Ascending aorta (tissue), 2 donors: ENCODE results near the gene OVCA2. TPM values are rescaled to one million over a fixed set of nuclear protein-coding genes. Genes with fewer than 3 reads are reported as not detected.

Experiments
- DNase-seq, 2 donors: peaks; one replicate each; pipeline ENCODE4 v3.0.0-alpha.2; 2019; ENCODE audit warnings: low spot score in 2 of 2
- H3K27ac ChIP-seq, 2 donors: fragments of 200-600 bp; sonication (generic); one replicate each; pipeline ENCODE4 v1.5.1; 2016 to 2017; ENCODE audit warnings: mild to moderate bottlenecking in 1 of 2
- H3K27me3 ChIP-seq: fragments of 200-600 bp; sonication (generic); one replicate; pipeline ENCODE4 v1.5.1; 2017
- H3K36me3 ChIP-seq, 2 donors: fragments of 200-600 bp; sonication (generic); one replicate each; pipeline ENCODE4 v1.5.1; 2016
- H3K4me1 ChIP-seq, 2 donors: fragments of 200-600 bp; sonication (generic); one replicate each; pipeline ENCODE4 v1.5.1; 2016 to 2017; ENCODE audit warnings: mild to moderate bottlenecking in 1 of 2
- H3K4me3 ChIP-seq, 2 donors: fragments of 200-600 bp; sonication (generic); one replicate each; pipeline ENCODE4 v1.5.1; 2016 to 2017; ENCODE audit warnings: mild to moderate bottlenecking in 1 of 2
- H3K9me3 ChIP-seq, 2 donors: fragments of 200-600 bp; sonication (generic); one replicate each; pipeline ENCODE4 v1.5.1; 2016
- intact Hi-C: fragments of 100-400 bp; cut with DNase I; formaldehyde crosslinking; loops from one replicate; pipeline ENCODE4 v1.15.1; 2023
- total RNA-seq: library from RNA; depleted of rRNA; stranded (reverse); fragments of >200 nt; gene quantifications from one replicate; pipeline ENCODE4 v1.1.0, GENCODE V29; 2016
- TF ChIP-seq, protein P1 (sequence below), 3 experiments: fragments of 200-600 bp in 2 of 3; fragments of 450-650 bp in 1 of 3; sonication (generic) in 2 of 3; IDR thresholded peaks; one replicate each; pipeline ENCODE4 v1.5.1; 2016 to 2019; ENCODE audit warnings: antibody characterized with exemption in 3 of 3, mild to moderate bottlenecking in 1 of 3, moderate library complexity in 1 of 3

Gene OVCA2
- total RNA-seq, 1 donor from 2014 or later: 71.3 TPM

DNA sequence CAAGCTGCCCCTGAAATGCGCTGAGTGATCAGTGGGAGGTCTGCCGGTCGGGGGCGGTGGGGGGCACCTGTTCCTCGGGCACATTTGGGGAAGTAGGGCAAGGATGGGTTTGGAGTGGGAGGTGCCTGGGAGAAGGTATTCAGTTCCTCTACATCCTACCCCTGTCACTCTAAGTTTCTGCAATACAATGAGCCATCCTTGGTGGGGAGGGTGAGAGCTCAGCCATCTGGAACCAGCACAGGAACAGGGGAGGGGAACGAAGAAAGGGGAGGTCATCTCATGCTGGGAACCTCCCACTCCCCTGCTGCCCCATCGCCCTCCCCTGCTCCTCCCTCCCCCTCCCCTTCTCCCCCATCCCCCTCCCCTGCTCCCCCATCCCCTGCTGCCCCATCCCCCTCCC is 7.7 kb upstream of the OVCA2 start:
- H3K4me3 ChIP-seq: no peak overlapping the region
- H3K9me3 ChIP-seq: no peaks in the 10 kb centered on the region
- H3K27ac ChIP-seq: no peak overlapping the region
- H3K4me1 ChIP-seq: peaks cover 7 to 16% of the 10 kb centered on the region in 2 donors
- intact Hi-C loops: no loop called here
- H3K36me3 ChIP-seq: peaks cover 23 to 35% of the 10 kb centered on the region in 2 donors
- DNase-seq: no peak
- TF ChIP-seq, protein P1, sequence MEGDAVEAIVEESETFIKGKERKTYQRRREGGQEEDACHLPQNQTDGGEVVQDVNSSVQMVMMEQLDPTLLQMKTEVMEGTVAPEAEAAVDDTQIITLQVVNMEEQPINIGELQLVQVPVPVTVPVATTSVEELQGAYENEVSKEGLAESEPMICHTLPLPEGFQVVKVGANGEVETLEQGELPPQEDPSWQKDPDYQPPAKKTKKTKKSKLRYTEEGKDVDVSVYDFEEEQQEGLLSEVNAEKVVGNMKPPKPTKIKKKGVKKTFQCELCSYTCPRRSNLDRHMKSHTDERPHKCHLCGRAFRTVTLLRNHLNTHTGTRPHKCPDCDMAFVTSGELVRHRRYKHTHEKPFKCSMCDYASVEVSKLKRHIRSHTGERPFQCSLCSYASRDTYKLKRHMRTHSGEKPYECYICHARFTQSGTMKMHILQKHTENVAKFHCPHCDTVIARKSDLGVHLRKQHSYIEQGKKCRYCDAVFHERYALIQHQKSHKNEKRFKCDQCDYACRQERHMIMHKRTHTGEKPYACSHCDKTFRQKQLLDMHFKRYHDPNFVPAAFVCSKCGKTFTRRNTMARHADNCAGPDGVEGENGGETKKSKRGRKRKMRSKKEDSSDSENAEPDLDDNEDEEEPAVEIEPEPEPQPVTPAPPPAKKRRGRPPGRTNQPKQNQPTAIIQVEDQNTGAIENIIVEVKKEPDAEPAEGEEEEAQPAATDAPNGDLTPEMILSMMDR (IDR thresholded peaks at IDR 0.05): no peak
- no peaks in the 10 kb centered on the region for H3K27me3 ChIP-seq

GRCh38 chr17:2034806-2035540 is 6.8 kb upstream of the OVCA2 start:
- H3K27me3 ChIP-seq: no peaks in the 10 kb centered on the region
- H3K9me3 ChIP-seq: no peaks in the 10 kb centered on the region
- intact Hi-C loops: no loop called here
- H3K27ac ChIP-seq: no peak overlapping the region
- no peak for DNase-seq
- peaks cover 23 to 35% of the 10 kb centered on the region in 2 donors for H3K36me3 ChIP-seq
- peaks cover 7 to 13% of the 10 kb centered on the region in 2 donors for H3K4me1 ChIP-seq
- TF ChIP-seq, protein P1 (IDR thresholded peaks at IDR 0.05): no peak
- no peak overlapping the region for H3K4me3 ChIP-seq

GRCh38 chr17:2035541-2036488 is 6.0 kb upstream of the OVCA2 start:
- TF ChIP-seq, protein P1 (IDR thresholded peaks at IDR 0.05): no peak
- Histone ChIP-seq H3K36me3 (peaks cover 28 to 35% of the 10 kb centered on the region in 2 donors), H3K4me3 (no peak overlapping the region), H3K27me3 (no peaks in the 10 kb centered on the region), H3K27ac (no peak overlapping the region), H3K9me3 (no peaks in the 10 kb centered on the region), H3K4me1 (peaks cover 5 to 10% of the 10 kb centered on the region in 2 donors)
- intact Hi-C loops: no loop called here
- DNase-seq: no peak

DNA sequence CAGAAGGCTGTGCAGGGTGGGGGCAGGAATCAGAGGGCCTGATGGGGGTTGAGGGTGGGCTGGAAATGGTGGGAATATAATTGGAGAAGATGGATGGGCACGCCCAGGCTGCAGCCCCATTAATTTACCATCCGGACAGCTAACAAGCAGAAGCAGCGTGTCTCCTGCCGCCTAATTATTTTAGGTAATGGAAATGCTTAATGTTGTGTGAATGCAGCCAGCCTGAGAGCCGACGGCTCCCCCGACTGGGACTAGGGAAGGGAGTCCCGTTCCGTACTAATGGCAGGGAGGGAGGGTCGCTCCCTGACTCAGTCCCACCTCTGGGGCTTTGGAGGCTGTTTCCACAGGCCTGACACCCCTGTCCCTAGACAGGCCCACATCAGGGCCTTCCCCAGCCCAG is 4.7 kb upstream of the OVCA2 start:
- Histone ChIP-seq H3K27ac (no peak overlapping the region), H3K9me3 (no peaks in the 10 kb centered on the region), H3K36me3 (peaks cover 28 to 35% of the 10 kb centered on the region in 2 donors), H3K4me3 (no peak overlapping the region), H3K27me3 (no peaks in the 10 kb centered on the region), H3K4me1 (peaks cover 0 to 6% of the 10 kb centered on the region in 2 donors)
- TF ChIP-seq, protein P1 (IDR thresholded peaks at IDR 0.05): no peak
- DNase-seq: no peak
- intact Hi-C loops: no loop called here

GRCh38 chr17:2040219-2040827 is 1.5 kb upstream of the OVCA2 start:
- intact Hi-C loops: loop anchor here (5.0 to 10.0 kb wide), 2 partner anchors 323 to 476 kb away; partner anchors contain the start of gene PITPNA
- H3K4me3 ChIP-seq: no peak overlapping the region
- H3K9me3 ChIP-seq: no peaks in the 10 kb centered on the region
- no peak overlapping the region for H3K27ac ChIP-seq
- TF ChIP-seq, protein P1 (IDR thresholded peaks at IDR 0.05): no peak
- peaks cover 25 to 28% of the 10 kb centered on the region in 2 donors for H3K36me3 ChIP-seq
- peaks cover 4 to 17% of the 10 kb centered on the region in 2 donors for H3K4me1 ChIP-seq
- no peak for DNase-seq
- H3K27me3 ChIP-seq: no peaks in the 10 kb centered on the region
